Pancreas (tissue), 10 donors: ENCODE measurements around the gene SCN5A. TPM values are rescaled to one million over a fixed set of nuclear protein-coding genes. Genes with fewer than 3 reads are reported as not detected.

Experiments
- ATAC-seq, 4 donors: fragments of 200-7000 bp; cut with Tn5 transposase; one replicate each; pipeline versions ENCODE4 v1.8.0 to v1.9.1; 2020; ENCODE audit warnings: mild to moderate bottlenecking in 4 of 4, moderate library complexity in 4 of 4
- DNase-seq, 6 donors: peaks; one replicate each; pipeline ENCODE4 v3.0.0-alpha.2; 2020
- FAIRE-seq: peaks from 2 replicates; lab custom pipeline; 2012; peaks lifted over from hg19 to GRCh38; lab: Jason Lieb, UNC
- H3K27ac ChIP-seq, 4 donors: fragments of 200-600 bp; sonication (generic); 1 replicate in 3 of 4; 2 replicates in 1 of 4; pipeline versions ENCODE4 v1.5.0 to v1.8.0; 2020
- H3K27me3 ChIP-seq, 4 donors: fragments of 200-600 bp; one replicate each; pipeline ENCODE4 v1.8.0; 2021
- H3K36me3 ChIP-seq, 3 donors: fragments of 200-600 bp; sonication (generic) in 1 of 3; one replicate each; pipeline versions ENCODE4 v1.5.0 to v1.8.0; 2020 to 2021
- H3K4me1 ChIP-seq, 3 donors: fragments of 200-600 bp; one replicate each; pipeline ENCODE4 v1.8.0; 2021
- H3K4me3 ChIP-seq, 4 donors: fragments of 200-600 bp; sonication (generic) in 2 of 4; one replicate each; pipeline versions ENCODE4 v1.5.0 to v1.8.0; 2020 to 2021
- H3K9me3 ChIP-seq, 4 donors: fragments of 200-600 bp; one replicate each; pipeline ENCODE4 v1.8.0; 2021
- CTCF ChIP-seq, 4 donors: fragments of 200-600 bp; sonication (generic) in 3 of 4; IDR thresholded peaks; one replicate each; pipeline versions ENCODE4 v1.5.0 to v1.8.0; 2021; ENCODE audit warnings: antibody characterized with exemption in 4 of 4
- WGBS, 2 donors: extraction: QIAGEN DNeasy Blood & Tissue Kit; methylation state at CpG; one replicate each; pipeline ENCODE4 v1.1.7; 2013; 5-methylcytosine and 5-hydroxymethylcytosine counted together
- intact Hi-C, 3 donors: fragments of 100-400 bp; cut with DNase I; formaldehyde crosslinking; loops; one replicate each; pipeline versions ENCODE4 v1.11.1 to v1.14.2; 2022
- polyA plus RNA-seq, 2 donors: library from polyadenylated mRNA; stranded (reverse); fragments of 200-250 nt; gene quantifications; one replicate each; pipeline ENCODE4 v1.2.3, GENCODE V29; 2013
- total RNA-seq, 6 donors: library from RNA; stranded (reverse); fragmentation: NEBNext Ultra II Directional in 4 of 6; extraction: Animal tissue kit (Norgen Biotek cat#: 25700) in 4 of 6; gene quantifications; one replicate each; pipeline versions ENCODE4 v1.2.1 to v1.2.4, GENCODE V29; 2021 to 2023
- donor health status: healthy with polysubstance abuse.
- donor health status: DM: no; HTN: no; CAD: no; lungs with moderate emphysema.
- donor health status: DM: no; HTN: no; CAD: no.
- donor health status: control.
- donor health status: control.
- donor health status: Bipolar disorder and iron deficiency.
- donor health status: DM: yes; HTN: yes; CAD: no.
- donor health status: DM: no; HTN: no; CAD: no.
- donor health status: DM: no; HTN: no; CAD: no.
- donor health status: DM: yes; HTN: yes; CAD: no.

The SCN5A gene
- total and polyA plus RNA-seq, 8 donors = 0.07 to 0.39 (median 0.26) TPM; not detected in 1

- TF ChIP-seq CTCF (IDR thresholded peaks at IDR 0.05) = no peak
- DNase-seq (no peak), ATAC-seq (no peak), FAIRE-seq (no peak)
- Histone ChIP-seq H3K36me3 (no peaks in the 10 kb centered on the region), H3K27me3 (no peaks in the 10 kb centered on the region), H3K4me1 (no peaks in the 10 kb centered on the region), H3K4me3 (no peak overlapping the region), H3K9me3 (no peaks in the 10 kb centered on the region), H3K27ac (no peak overlapping the region)
- 81 to 83% methylated on average over 8 of the region's 8 CpGs for WGBS, 2 donors
- intact Hi-C loops = no loop called here
These were observed 95.2 kb downstream of the SCN5A start for GRCh38 chr3:38554127-38554827.

DNA sequence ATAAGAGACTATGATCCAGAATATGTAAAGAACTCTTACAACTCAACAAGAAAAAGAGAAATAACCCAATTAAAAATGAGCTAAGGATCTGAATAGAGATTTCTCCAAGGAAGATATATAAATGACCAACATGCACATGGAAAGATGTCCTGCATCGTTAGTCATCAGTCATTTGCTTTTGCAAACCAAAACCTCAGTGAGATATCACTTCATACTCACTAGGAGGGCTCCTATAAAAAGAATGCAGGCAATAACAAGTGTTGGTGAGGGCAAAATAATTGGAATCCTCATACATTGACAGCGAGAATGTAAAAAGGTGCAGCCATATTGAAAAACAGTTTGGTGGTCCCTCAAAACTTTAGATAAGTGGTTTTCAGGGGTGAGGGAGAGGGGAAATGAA lies 96.4 kb downstream of the SCN5A start:
- Histone ChIP-seq H3K9me3 (no peaks in the 10 kb centered on the region), H3K27ac (no peak overlapping the region), H3K36me3 (no peaks in the 10 kb centered on the region), H3K4me3 (no peak overlapping the region), H3K27me3 (no peaks in the 10 kb centered on the region), H3K4me1 (no peaks in the 10 kb centered on the region)
- no peak for FAIRE-seq
- 78 to 84% methylated on average over 2 of the region's 2 CpGs for WGBS, 2 donors
- TF ChIP-seq CTCF (IDR thresholded peaks at IDR 0.05) = no peak
- intact Hi-C loops = no loop called here
- ATAC-seq = no peak
- DNase-seq = no peak

GRCh38 chr3:38552364-38552763 lies 97.1 kb downstream of the SCN5A start:
- 61 to 72% methylated on average over 6 of the region's 6 CpGs for WGBS, 2 donors
- no peaks in the 10 kb centered on the region for H3K4me1 ChIP-seq
- no peaks in the 10 kb centered on the region for H3K36me3 ChIP-seq
- H3K4me3 ChIP-seq = no peak overlapping the region
- intact Hi-C loops = no loop called here
- H3K9me3 ChIP-seq = no peaks in the 10 kb centered on the region
- no peak for TF ChIP-seq CTCF (IDR thresholded peaks at IDR 0.05)
- H3K27ac ChIP-seq = no peak overlapping the region
- ATAC-seq (no peak), DNase-seq (no peak), FAIRE-seq (no peak)
- H3K27me3 ChIP-seq = no peaks in the 10 kb centered on the region

GRCh38 chr3:38551026-38551832 lies 98.3 kb downstream of the SCN5A start:
- TF ChIP-seq CTCF (IDR thresholded peaks at IDR 0.05) = no peak
- WGBS, 2 donors = 83 to 88% methylated on average over 30 of the region's 30 CpGs
- Histone ChIP-seq H3K36me3 (no peaks in the 10 kb centered on the region), H3K4me1 (no peaks in the 10 kb centered on the region), H3K4me3 (no peak overlapping the region), H3K9me3 (no peaks in the 10 kb centered on the region), H3K27me3 (no peaks in the 10 kb centered on the region), H3K27ac (no peak overlapping the region)
- no peak for ATAC-seq
- no peak for FAIRE-seq
- DNase-seq = peak in 1 of 6 donors; percentile 44
- intact Hi-C loops = no loop called here
